NCI-H69 (cell line): ENCODE results near the gene CCDC74B.
"Not testable (repeated sequence)": the region's sequence is repeated elsewhere in the genome, so short reads cannot be mapped to it uniquely, and the experiment has no call there.

Experiments
- DNase-seq: peaks from one replicate; lab custom pipeline; 2025; lab: John Stamatoyannopoulos, UW

Gene CCDC74B

GRCh38 chr2:130165293-130166016, 20.5 kb upstream of the CCDC74B start:
- DNase-seq = no peak

DNA sequence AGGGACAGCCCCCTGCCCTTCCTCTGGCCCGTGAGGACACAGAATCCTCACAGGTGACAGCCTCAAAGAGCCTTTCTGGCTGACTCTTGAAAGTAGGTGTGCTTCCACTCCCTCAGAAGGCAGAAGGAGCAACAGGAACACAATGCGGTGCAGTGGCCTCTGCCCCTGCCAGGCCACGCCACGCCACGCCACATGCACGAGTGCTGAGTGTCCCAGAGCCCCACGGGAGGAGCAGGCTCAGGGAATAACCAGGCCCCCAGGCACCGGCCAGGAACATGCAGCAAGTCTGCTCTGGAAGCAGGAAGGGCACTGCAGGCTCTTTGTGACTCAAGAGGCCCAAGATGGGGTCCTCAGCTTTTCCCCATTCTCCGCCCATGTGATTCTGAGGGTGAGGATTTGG, 18.1 kb upstream of the CCDC74B start:
- no peak for DNase-seq

- DNase-seq = not testable (repeated sequence)
Measured at GRCh38 chr2:130162486-130162885, 17.6 kb upstream of the CCDC74B start.

- DNase-seq = not testable (repeated sequence)
Measured at GRCh38 chr2:130160838-130161705, 16.2 kb upstream of the CCDC74B start.

DNA sequence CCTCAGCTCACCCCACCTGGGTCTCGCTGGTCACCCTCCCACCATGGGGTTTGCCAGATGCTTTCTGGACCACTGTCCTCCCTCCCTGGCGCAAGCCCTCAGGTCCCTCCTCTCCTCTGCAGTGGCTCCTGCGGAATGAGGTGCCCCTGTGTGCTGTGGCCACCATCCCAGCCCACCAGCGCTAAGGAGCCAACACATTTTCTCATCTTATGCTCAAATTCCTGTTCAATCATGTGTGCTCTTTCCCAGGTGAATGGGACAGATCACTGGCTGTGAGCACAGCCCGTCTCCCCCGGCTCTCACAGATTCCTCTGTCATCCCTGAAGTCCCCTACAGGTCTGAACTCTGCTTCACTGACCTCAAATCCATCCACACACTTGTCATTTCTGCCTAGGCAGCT, 15.2 kb upstream of the CCDC74B start:
- DNase-seq = no peak

- DNase-seq = not testable (repeated sequence)
Measured at GRCh38 chr2:130159376-130159775, 14.5 kb upstream of the CCDC74B start.

DNA sequence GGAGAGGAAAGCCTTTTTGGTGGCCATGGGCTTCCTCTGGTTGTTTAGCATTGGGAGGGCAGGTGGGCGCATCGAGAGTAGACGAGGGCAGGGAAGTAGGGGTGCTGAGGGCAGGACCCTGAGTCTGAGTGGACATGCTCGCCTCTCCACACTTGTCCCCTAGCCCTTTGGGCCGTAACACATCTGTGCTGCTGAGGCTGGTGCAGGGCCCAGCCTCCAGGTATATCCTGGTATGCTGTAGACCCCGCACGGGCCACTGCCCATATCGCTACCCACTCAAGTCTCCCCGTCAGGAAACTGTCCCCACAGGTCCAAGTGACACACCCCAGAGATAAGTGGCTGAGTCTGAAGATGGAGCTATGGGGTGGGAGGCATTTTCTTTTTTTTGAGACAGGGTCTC, 13.7 kb upstream of the CCDC74B start:
- DNase-seq = no peak

DNA sequence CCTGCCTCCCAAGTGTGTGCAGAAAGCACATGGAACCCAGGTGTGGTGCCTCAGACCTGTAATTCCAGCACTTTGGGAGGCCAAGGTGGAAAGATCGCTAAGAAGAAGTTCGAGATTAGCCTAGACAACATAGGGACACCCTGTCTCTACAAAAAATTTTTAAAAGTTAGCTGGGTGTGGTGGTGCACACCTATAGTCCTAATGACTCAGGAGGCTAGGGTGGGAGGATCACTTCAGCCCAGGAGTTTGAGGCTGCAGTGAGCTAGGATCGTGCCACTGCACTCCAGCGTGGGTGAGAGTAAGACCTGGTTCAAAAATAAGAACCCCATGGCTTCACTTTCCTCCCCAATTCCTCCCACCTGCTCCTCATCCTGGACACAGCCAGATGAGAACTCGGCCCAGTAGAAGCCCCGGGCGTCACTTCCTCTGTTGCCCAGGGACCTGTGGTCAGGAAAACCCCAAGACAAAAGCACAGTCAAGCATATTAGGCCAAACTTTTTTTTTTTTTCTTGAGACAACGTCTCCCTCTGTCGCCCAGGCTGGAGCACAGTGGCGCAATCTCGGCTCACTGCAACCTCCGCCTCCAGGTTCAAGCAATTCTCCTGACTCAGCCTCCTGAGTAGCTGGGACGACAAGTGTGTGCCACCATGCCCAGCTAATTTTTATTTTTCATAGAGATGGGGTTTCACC, 13.1 kb upstream of the CCDC74B start:
- DNase-seq = not testable (repeated sequence)

DNA sequence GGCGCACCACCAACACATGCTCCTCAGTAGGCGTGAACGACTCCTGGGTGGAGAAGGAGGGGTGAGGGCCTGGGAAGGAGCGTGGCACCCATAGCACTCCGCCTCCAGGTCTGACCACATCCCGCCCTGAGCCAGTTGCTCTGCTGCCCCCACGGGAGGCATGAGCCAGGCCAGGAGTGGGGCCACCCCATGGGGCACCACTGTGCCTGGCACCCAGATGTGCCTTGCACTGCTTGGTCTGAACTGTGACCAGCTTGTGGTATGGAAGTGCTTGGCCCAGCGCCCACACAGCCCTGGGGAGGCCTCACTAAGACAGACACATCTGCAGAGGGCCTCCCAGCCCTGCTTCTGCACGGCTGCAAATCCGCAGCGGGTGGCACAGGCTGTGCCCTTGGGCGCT, 12.4 kb upstream of the CCDC74B start:
- peak; percentile 2 for DNase-seq

- no peak for DNase-seq
Measured at GRCh38 chr2:130156624-130157004, 11.7 kb upstream of the CCDC74B start.

DNA sequence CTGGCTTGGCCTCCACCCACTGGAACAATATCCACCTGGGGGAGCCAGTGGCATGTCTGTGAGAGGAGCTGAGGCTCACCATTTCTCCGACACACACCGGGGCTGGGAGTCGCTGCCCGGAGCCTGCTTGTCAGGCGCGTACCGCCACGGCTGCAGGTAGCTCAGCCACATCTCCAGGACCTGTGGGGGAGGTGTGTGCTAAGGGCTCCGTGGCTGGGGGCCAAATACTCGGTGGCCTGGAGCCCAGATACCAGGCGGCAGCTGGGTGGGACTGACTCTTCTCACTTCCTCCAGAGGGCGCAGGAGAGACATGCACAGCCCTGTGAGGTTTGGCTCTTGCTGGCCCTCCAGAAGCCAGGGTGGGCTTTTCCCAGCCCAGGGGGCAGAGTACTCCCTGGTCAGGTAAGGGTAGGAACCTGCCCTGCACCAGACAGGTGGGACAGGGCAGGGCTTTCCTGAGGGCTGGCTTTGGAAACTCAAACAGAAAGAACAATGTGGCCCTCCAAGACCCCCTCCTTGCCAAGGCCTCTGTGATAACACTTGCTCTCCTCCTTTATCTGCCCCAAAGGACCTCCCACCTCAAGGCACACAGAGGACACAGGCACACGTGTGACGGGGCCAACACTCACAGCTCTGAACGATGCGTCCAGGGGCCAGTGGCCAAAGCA, 11.2 kb upstream of the CCDC74B start:
- DNase-seq = peak; percentile 56

DNA sequence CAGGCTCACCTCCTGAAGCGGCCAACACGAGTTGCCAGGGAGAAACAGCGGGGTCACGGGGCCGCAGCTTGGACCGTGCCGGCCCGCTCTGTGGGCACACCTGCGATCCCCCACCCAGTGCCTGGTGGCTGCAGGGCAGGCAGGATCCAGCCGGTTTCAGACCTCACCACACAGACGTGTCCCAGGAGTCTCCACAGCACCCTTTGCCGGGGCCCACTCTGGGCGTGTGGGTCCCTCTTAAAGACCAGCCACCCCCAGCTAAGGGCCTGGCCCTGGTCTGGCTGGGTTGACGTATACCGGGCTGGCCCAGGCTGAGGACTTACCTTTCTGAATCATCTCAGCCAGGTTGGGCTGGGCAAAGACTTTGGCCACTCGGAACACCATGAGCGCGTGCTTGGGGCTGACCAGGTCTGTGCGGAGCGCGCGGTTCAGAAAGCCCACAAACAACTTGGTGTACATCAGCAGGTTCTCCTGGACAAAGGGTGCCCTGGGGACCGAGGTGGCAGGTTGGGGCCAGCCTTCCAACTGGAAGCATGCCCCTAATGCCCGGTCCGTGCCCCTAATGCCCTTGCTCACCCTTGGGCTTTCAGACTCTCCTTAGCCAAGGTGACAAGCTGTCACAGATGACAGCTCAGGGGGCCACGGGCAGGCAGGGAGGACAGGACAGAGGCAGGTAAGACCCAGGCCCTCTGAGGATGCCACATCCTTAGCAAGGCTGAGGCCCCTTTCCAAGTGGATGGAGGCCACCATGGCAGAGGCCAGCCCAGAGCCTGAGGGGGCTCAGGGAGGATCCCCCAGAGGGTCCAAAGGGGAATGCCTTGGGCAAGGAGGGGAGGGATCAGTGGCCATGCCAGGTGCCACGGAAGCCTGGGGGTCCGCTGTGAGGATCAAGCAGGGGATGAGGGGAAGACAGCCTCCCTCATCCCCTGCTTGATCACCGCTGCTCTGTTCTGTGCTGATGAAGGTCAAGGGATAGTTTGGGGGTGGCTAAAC, 10.2 kb upstream of the CCDC74B start:
- no peak for DNase-seq

DNA sequence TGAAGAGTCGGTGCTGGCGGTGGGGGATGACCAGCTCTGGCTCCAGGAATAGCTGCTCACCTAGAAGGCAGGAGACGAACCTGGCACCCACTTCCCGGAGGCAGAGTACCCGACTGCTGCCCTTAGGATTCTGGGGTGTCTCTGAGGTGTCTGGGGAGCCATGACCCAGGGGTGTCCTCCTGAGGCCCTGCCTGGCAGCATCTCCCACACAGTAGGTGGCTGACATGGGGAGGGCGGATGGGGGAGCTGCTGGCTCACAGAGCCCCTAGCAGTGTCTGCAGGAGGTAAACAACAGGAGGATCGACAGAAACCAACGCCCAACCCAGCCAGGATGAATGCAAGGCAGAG, 9.5 kb upstream of the CCDC74B start:
- not testable (repeated sequence) for DNase-seq

GRCh38 chr2:130153721-130154422, 9.0 kb upstream of the CCDC74B start:
- not testable (repeated sequence) for DNase-seq

- DNase-seq = no peak
Measured at GRCh38 chr2:130152816-130153595, 8.1 kb upstream of the CCDC74B start.

- DNase-seq = not testable (repeated sequence)
Measured at GRCh38 chr2:130152136-130152815, 7.4 kb upstream of the CCDC74B start.

DNA sequence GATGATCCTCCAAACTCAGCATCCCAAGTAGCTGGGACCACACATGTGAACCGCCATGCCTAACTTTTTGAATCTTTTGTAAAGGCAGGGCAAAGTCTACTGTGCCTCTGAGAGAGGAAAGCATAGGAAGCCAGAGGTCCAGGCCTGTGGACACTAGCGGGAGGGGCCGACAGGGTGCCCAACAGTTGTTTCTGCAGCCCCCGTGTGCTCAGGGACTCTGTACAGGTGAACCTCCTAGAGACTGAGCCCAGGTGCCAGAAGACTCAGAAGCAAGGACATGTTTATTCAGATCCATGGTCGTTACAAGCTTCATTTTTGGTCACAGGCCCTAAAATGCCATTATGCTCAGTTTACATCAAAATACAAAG, 6.2 kb upstream of the CCDC74B start:
- not testable (repeated sequence) for DNase-seq

GRCh38 chr2:130150181-130151144, 5.6 kb upstream of the CCDC74B start:
- DNase-seq = no peak
